HepG2 (cell line): Measurements from ENCODE around the gene RPAP2.

Experiments used
- MIER2 ChIP-seq: IDR thresholded peaks from 2 replicates; pipeline ENCODE4 v1.6.1; 2016; ENCODE audit warnings: missing biosample characterization, missing genetic modification reagents
- ZNF207 ChIP-seq: fragments of 450-650 bp; IDR thresholded peaks from 2 replicates; pipeline ENCODE4 v1.6.1; 2016; ENCODE audit warnings: antibody characterized with exemption, borderline replicate concordance
- ZNF768 ChIP-seq: sonication (generic); formaldehyde crosslinking; IDR thresholded peaks from 2 replicates; pipeline ENCODE4 v1.4.0; 2020; ENCODE audit warnings: missing genetic modification reagents
- TF ChIP-seq, protein P1 (sequence below): sonication (generic); formaldehyde crosslinking; IDR thresholded peaks from 2 replicates; pipeline ENCODE4 v1.5.0; 2020; ENCODE audit warnings: mild to moderate bottlenecking, missing genetic modification reagents, moderate library complexity
- TF ChIP-seq, protein P2 (sequence below): IDR thresholded peaks from 2 replicates; pipeline ENCODE4 v1.6.1; 2018; ENCODE audit warnings: missing genetic modification reagents, mild to moderate bottlenecking, missing compliant biosample characterization
- TF ChIP-seq, protein P3 (sequence below), 2 experiments: IDR thresholded peaks; 2 replicates each; pipeline ENCODE4 v1.6.1; 2011 to 2012; ENCODE audit warnings: low read length in 2 of 2, borderline replicate concordance in 1 of 2, low read depth in 1 of 2, mild to moderate bottlenecking in 1 of 2, moderate library complexity in 1 of 2

DNA sequence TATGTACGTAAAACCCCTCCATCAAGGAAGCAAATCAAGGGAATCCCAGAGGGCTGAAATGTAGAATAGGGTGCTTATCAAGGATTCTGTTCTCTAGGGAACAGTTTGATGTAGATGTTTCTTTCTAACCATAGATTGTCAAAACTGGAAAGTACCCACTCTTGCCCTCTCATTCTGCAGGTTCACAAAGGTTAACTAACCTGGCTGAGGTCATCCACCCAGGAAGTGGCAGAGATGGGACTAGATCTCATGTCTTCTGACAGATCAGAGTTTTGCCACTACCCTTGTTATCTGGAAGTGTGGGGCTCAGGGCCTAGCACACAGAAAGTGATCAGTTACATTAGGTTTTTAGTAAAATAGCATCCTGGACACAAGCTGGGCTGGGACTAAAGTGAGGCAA lies 140.4 kb downstream of the RPAP2 start:
- TF ChIP-seq, protein P1, sequence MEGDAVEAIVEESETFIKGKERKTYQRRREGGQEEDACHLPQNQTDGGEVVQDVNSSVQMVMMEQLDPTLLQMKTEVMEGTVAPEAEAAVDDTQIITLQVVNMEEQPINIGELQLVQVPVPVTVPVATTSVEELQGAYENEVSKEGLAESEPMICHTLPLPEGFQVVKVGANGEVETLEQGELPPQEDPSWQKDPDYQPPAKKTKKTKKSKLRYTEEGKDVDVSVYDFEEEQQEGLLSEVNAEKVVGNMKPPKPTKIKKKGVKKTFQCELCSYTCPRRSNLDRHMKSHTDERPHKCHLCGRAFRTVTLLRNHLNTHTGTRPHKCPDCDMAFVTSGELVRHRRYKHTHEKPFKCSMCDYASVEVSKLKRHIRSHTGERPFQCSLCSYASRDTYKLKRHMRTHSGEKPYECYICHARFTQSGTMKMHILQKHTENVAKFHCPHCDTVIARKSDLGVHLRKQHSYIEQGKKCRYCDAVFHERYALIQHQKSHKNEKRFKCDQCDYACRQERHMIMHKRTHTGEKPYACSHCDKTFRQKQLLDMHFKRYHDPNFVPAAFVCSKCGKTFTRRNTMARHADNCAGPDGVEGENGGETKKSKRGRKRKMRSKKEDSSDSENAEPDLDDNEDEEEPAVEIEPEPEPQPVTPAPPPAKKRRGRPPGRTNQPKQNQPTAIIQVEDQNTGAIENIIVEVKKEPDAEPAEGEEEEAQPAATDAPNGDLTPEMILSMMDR (CRISPR knock-in tag), result no peak
- TF ChIP-seq, protein P2, sequence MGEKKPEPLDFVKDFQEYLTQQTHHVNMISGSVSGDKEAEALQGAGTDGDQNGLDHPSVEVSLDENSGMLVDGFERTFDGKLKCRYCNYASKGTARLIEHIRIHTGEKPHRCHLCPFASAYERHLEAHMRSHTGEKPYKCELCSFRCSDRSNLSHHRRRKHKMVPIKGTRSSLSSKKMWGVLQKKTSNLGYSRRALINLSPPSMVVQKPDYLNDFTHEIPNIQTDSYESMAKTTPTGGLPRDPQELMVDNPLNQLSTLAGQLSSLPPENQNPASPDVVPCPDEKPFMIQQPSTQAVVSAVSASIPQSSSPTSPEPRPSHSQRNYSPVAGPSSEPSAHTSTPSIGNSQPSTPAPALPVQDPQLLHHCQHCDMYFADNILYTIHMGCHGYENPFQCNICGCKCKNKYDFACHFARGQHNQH (CRISPR knock-in tag), result no peak
- TF ChIP-seq ZNF768 (no peak), MIER2 (CRISPR knock-in tag) (no peak), ZNF207 (no peak)
- TF ChIP-seq, protein P3, sequence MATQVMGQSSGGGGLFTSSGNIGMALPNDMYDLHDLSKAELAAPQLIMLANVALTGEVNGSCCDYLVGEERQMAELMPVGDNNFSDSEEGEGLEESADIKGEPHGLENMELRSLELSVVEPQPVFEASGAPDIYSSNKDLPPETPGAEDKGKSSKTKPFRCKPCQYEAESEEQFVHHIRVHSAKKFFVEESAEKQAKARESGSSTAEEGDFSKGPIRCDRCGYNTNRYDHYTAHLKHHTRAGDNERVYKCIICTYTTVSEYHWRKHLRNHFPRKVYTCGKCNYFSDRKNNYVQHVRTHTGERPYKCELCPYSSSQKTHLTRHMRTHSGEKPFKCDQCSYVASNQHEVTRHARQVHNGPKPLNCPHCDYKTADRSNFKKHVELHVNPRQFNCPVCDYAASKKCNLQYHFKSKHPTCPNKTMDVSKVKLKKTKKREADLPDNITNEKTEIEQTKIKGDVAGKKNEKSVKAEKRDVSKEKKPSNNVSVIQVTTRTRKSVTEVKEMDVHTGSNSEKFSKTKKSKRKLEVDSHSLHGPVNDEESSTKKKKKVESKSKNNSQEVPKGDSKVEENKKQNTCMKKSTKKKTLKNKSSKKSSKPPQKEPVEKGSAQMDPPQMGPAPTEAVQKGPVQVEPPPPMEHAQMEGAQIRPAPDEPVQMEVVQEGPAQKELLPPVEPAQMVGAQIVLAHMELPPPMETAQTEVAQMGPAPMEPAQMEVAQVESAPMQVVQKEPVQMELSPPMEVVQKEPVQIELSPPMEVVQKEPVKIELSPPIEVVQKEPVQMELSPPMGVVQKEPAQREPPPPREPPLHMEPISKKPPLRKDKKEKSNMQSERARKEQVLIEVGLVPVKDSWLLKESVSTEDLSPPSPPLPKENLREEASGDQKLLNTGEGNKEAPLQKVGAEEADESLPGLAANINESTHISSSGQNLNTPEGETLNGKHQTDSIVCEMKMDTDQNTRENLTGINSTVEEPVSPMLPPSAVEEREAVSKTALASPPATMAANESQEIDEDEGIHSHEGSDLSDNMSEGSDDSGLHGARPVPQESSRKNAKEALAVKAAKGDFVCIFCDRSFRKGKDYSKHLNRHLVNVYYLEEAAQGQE (IDR thresholded peaks at IDR 0.05; ENCODE audit: borderline replicate concordance in 1 of 2, low read depth in 1 of 2, low read length in 2 of 2), result no peak
